HG03095 (cell line): ENCODE measurements around the gene ZSCAN18.

Experiments used
- ATAC-seq: cut with Tn5 transposase; IDR thresholded peaks from one replicate; pipeline ENCODE4 v1.9.1; 2021; ENCODE audit warnings: moderate library complexity; ENCODE audit not compliant: unreplicated experiment

ZSCAN18 gene

DNA sequence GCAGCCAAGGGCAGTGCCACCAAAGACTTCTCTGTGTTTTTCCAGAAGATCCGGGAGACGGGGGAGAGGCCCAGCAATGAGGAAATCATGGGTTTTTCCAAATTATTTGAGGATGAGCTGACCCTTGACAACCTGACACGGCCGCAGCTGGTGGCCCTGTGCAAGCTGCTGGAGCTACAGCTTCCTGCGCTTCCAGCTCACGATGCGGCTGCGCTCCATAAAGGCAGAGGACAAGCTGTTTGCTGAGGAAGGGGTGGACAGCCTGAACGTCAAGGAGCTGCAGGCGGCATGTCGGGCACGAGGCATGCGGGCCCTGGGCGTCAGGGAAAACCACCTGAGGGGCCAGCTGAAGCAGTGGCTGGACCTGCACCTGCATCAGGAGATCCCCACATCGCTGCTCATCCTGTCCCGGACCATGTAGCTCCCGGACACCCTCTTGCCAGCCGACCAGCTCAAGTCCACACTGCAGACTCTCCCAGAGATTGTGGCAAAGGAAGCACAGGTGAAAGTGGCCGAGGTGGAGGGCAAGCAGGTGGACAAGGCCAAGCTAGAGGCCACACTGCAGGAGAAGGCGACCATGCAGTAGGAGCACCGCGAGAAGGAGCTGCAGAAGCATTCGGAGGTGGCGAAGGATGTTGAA lies 52.5 kb downstream of the ZSCAN18 start:
- no peak for ATAC-seq

DNA sequence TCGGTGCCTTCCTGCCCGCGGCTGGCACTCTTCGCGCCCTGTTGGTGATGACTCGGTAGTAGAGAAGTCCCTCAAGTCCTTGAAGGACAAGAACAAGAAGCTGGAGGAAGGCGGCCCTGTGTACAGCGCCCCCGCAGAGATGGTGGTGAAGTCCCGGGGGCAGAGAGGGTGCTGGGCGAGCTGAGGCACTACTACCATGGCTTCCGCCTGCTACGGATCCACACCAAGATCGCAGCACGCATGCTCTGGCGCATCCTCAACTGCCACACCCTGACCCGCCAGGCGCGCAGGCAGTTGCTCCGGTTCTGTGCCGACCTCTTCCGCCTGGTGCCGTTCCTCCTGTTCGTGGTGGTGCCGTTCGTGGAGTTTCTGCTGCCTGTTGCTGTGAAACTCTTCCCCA lies 53.1 kb downstream of the ZSCAN18 start:
- ATAC-seq: no peak

DNA sequence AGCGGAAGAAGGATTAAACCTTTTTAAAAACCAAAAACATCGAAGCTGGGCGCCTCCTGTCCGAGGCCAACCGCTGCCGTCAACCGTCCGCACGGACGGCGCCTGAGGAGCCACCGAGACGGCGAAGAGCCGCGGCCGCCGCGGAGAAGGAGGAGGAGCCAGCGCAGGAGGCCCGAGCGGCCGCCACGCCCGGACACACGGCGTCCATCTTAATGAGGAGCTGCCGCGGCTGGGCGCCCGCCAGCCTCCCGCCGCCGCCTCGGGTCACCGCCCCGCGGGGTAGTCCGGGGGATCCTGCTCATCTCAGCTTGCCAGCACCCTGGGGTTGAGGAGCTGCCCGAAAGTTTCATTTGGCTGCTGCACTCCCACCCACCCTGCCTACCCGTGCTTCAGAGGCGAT lies 53.6 kb downstream of the ZSCAN18 start:
- no peak for ATAC-seq

DNA sequence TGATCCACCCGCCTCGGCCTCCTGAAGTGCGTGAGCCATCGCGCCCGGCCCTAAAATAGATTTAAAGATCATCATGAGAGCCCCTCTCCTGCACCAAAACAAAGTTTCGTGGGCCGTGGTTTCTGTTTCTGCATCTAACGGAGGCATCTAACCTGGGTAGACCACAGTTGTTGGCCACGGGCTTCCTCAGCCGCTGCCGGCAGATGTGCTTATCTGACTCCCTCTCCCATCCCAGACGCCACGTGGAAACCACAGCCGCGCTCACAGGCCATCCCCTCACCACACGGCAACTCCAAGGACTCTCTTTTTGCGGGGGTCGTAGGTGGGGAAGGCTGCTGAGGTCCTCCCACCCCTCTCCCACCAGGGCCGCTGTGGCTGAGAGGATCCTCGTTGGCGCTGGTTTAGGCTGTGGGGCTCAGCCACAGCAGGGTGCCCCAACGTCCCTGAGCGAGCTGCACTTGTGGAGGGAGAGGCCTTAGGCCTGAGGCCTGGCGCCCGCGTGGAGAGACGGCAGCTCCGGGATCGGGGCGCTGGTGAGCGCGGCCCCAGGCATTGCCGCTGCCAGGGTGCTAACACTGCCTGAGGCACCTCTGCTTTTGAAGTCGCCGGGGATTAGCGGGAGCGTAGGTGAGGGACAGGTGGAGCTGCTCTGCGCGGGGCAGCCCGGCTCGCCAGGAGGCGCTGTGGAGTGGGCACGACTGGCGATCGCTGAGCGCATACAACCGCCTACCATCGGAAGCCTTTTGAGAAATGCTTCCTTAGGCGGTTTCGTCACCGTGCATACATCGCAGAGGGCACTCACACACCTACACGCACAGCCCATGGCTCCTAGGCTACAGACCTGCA lies 55.3 kb downstream of the ZSCAN18 start:
- ATAC-seq: no peak

DNA sequence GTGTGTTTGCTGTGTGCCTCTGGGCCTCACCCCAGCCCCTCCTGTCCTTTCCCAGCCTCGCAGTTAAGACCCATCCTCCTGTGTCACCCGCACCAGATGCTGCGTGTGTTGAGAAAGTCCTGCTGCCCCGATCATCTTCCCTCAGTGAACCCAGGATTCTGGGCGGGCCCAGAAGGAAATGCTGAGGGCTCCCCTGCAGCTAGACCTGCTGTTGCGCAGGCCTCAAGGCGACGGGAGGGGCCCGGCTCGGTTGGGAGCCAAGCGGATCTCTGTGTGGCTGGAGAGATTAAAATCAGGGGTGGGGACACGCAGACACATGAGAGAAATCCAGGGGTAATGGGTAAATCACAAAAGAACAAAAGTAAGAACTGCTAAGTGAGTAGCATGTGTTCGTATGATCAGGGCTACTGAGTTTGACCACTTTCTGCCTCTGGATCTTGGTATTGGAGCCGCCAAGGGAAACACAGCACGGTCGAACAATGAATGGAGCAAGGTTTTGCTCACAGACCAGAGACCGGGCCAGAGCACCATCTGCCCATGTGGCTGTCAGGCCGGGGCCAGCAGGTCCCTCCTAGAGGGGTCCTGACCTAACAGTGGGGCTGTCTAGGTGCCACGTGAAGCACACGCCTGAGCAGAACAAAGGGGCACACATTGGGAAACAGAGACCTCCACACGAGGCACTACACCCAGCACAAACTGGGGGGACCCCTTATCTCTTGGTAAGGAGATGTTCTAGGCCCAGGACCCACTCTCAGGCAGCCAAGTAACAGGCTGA lies 57.1 kb downstream of the ZSCAN18 start:
- no peak for ATAC-seq

DNA sequence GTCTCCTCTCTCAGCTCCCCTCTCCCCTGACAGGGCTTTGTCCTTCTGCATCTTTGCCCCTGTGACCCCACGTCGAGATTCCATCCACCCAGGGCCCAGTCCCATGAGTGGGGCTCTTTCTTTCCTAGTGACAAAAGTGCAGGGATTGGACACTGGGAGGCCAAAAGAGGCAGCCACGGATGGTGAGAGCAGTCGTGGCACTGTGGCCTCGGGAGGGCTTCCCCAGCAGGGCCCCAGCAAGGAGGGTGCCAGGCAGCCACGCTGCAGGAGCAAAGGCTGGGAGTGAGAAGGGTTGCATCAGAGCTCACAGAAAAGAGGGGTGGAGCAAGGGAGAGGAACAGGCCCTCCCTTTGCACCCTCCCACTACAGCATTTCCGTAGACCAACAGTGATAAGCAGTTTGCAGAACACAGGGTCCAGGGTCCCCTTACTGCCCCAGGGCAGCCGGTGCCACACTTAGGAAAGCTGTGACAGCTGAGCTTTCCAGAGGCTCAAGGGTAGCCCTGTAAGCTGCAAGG lies 59.3 kb downstream of the ZSCAN18 start:
- no peak for ATAC-seq

DNA sequence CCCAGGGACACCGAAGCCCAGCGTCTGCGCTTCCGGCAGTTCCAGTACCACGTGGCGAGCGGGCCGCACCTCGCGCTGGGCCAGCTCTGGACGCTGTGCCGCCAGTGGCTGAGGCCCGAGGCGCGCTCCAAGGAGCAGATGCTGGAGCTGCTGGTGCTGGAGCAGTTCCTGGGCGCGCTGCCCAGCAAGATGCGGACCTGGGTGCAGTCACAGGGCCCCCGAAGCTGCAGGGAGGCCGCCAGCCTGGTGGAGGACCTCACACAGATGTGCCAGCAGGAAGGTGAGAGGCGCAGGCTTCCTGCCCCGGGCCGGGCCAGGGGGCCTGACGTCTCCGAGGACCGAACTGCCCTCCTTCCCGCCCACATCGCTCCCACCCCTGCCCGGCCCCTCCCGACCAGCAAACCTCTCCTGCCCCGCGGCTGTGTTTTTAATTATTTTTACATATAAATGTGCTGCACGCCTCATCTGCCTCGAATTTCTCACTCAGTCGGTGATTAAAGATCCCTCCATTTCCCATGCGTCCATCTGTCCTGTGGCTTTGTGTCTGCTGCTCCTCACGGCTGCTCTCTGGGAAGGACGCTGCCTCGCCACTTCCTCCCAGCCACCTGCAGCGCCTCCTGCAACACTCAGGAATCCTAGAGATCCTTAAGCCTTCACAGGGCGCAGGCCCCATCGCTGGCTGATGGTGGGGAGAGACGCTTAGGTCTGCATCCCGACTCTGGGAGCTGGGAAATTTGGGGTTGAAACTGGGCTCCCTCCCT lies 59.9 kb downstream of the ZSCAN18 start:
- ATAC-seq: no peak

DNA sequence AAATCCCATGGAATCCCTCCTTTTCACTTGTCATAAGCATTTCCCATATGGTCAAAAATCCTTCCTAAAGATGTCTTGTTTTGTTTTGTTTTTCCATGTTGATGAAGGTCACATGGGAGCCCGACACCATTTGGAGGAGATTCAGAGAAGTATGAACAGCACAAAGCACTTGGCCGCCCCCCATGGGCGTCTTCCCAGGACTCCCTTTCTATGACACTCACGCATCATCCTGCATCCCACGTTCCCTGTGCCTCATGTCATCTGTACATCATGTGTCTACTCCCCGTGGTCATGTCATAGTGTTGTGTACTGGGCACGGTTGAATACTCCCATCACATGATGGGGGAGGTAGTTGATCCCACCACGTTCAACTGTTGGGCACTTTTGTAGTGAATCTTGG lies 62.2 kb downstream of the ZSCAN18 start:
- no peak for ATAC-seq

DNA sequence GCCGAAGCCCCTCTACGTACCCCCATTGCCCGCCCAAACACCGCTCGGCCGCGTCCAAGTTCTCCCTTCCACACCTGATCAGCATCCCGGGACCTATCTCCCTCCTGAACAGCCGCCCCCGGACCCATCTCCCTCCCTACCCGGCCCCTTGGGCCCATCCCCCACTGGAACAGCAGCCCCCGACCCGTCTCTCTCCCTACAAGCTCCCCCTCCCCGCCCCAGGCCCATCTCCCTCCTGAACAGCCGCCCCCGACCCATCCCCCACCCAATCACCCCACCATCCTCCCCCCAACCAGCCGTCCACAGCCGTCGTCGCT lies 63.6 kb downstream of the ZSCAN18 start:
- ATAC-seq: no peak
